SJSA1 (cell line): ENCODE measurements around the gene DBP. TPM values are rescaled to one million over a fixed set of nuclear protein-coding genes. Genes with fewer than 3 reads are reported as not detected.

Experiments used
- DNase-seq, 2 experiments: peaks; one replicate each; pipeline ENCODE4 v3.0.0-alpha.2; 2015 to 2020; ENCODE audit warnings: low spot score in 2 of 2, low read depth in 1 of 2
- H3K27ac ChIP-seq: fragments of 250-450 bp; sonication (Bioruptor Pico); 2 replicates; pipeline ENCODE4 v1.5.1; 2020; ENCODE audit warnings: mild to moderate bottlenecking, moderate library complexity
- H3K27me3 ChIP-seq: fragments of 250-450 bp; sonication (Bioruptor Pico); replicated peaks from 2 replicates; pipeline ENCODE4 v1.5.1; 2020; ENCODE audit warnings: mild to moderate bottlenecking, moderate library complexity
- H3K36me3 ChIP-seq: fragments of 250-450 bp; sonication (Bioruptor Pico); 2 replicates; pipeline ENCODE4 v1.5.1; 2020; ENCODE audit warnings: mild to moderate bottlenecking
- H3K4me1 ChIP-seq: fragments of 250-450 bp; sonication (Bioruptor Pico); replicated peaks from 2 replicates; pipeline ENCODE4 v1.6.1; 2021; ENCODE audit warnings: mild to moderate bottlenecking
- H3K4me3 ChIP-seq: fragments of 250-450 bp; sonication (Bioruptor Pico); 2 replicates; pipeline ENCODE4 v1.5.1; 2020; ENCODE audit warnings: mild to moderate bottlenecking
- H3K9me3 ChIP-seq: fragments of 250-450 bp; sonication (Bioruptor Pico); replicated peaks from 2 replicates; pipeline ENCODE4 v1.5.1; 2020; ENCODE audit warnings: mild to moderate bottlenecking
- total RNA-seq: library from RNA; depleted of rRNA; stranded (reverse); fragments of >200 nt; shearing (Covaris generic); gene quantifications from 2 replicates; pipeline ENCODE4 v1.2.3, GENCODE V29; 2014; rRNA removed

The DBP gene
- total RNA-seq, 1 experiment from 2014 or later, result 2.2 TPM

GRCh38 chr19:48595833-48596232, 41.3 kb downstream of the DBP start:
- H3K36me3 ChIP-seq, result no peaks in the 10 kb centered on the region
- H3K4me1 ChIP-seq, result no peaks in the 10 kb centered on the region
- H3K9me3 ChIP-seq, result no peaks in the 10 kb centered on the region
- no peak overlapping the region for H3K27ac ChIP-seq
- DNase-seq, result no peak
- H3K4me3 ChIP-seq, result no peak overlapping the region
- H3K27me3 ChIP-seq, result peaks cover 11% of the 10 kb centered on the region; the same call in 1 of the 2 replicates

GRCh38 chr19:48595171-48595570, 42.0 kb downstream of the DBP start:
- no peak overlapping the region for H3K27ac ChIP-seq
- H3K4me1 ChIP-seq, result no peaks in the 10 kb centered on the region
- peaks cover 9% of the 10 kb centered on the region; the same call in 1 of the 2 replicates for H3K27me3 ChIP-seq
- no peak for DNase-seq
- no peaks in the 10 kb centered on the region for H3K36me3 ChIP-seq
- no peaks in the 10 kb centered on the region for H3K9me3 ChIP-seq
- H3K4me3 ChIP-seq, result no peak overlapping the region

GRCh38 chr19:48591021-48591420, 46.2 kb downstream of the DBP start:
- no peaks in the 10 kb centered on the region for H3K9me3 ChIP-seq
- no peaks in the 10 kb centered on the region for H3K36me3 ChIP-seq
- DNase-seq, result no peak
- no peak overlapping the region for H3K4me3 ChIP-seq
- H3K27me3 ChIP-seq, result no peaks in the 10 kb centered on the region
- no peak overlapping the region for H3K27ac ChIP-seq
- H3K4me1 ChIP-seq, result peaks cover 8% of the 10 kb centered on the region

- peaks cover 8% of the 10 kb centered on the region for H3K4me1 ChIP-seq
- H3K4me3 ChIP-seq, result peak overlapping the region; percentile 36
- no peaks in the 10 kb centered on the region for H3K27me3 ChIP-seq
- DNase-seq, result peak; percentile 86 to 92
- H3K36me3 ChIP-seq, result no peaks in the 10 kb centered on the region
- H3K27ac ChIP-seq, result no peak overlapping the region
- H3K9me3 ChIP-seq, result no peaks in the 10 kb centered on the region
These were observed 48.3 kb downstream of the DBP start for GRCh38 chr19:48588670-48589401.

GRCh38 chr19:48587387-48587786, 49.8 kb downstream of the DBP start:
- no peak for DNase-seq
- no peaks in the 10 kb centered on the region for H3K36me3 ChIP-seq
- H3K27ac ChIP-seq, result no peak overlapping the region
- H3K4me1 ChIP-seq, result peaks cover 8% of the 10 kb centered on the region
- H3K27me3 ChIP-seq, result no peaks in the 10 kb centered on the region
- no peak overlapping the region for H3K4me3 ChIP-seq
- H3K9me3 ChIP-seq, result no peaks in the 10 kb centered on the region

GRCh38 chr19:48582168-48582567, 55.0 kb downstream of the DBP start:
- H3K4me1 ChIP-seq, result no peaks in the 10 kb centered on the region
- no peak overlapping the region for H3K4me3 ChIP-seq
- H3K36me3 ChIP-seq, result no peaks in the 10 kb centered on the region
- H3K27ac ChIP-seq, result no peak overlapping the region
- no peak for DNase-seq
- H3K9me3 ChIP-seq, result no peaks in the 10 kb centered on the region
- no peaks in the 10 kb centered on the region for H3K27me3 ChIP-seq

Other genes with a start within 250 kb of the DBP start
- 58.0 and 99.3 TPM in 2 replicates for gene KDELR1, start 245.8 kb downstream of the DBP start, total RNA-seq
- gene GRIN2D, start 243.7 kb downstream of the DBP start, total RNA-seq, result 0.05 TPM in 1 of 2 replicates, not detected in the other
- 50.5 and 73.1 TPM in 2 replicates for gene GRWD1, start 191.4 kb downstream of the DBP start, total RNA-seq
- gene KCNJ14, start 181.8 kb downstream of the DBP start, total RNA-seq, result 0.53 and 0.55 TPM in 2 replicates
- 49.0 and 54.6 TPM in 2 replicates for gene CYTH2, start 168.0 kb downstream of the DBP start, total RNA-seq
- gene LMTK3, start 125.5 kb downstream of the DBP start, total RNA-seq, result not detected in 2 replicates
- 0.37 and 1.1 TPM in 2 replicates for gene SULT2B1, start 85.2 kb downstream of the DBP start, total RNA-seq
- gene SPACA4, start 30.6 kb downstream of the DBP start, total RNA-seq, result not detected in 2 replicates
- 0.11 TPM in 1 of 2 replicates, not detected in the other for gene FAM83E, start 22.3 kb downstream of the DBP start, total RNA-seq
- gene RPL18, start 18.2 kb downstream of the DBP start, total RNA-seq, result 1,668 and 2,023 TPM in 2 replicates
- 7.1 and 8.8 TPM in 2 replicates for gene SPHK2, start 17.9 kb downstream of the DBP start, total RNA-seq
- not detected in 2 replicates for gene CA11, start 8.8 kb upstream of the DBP start, total RNA-seq
- not detected in 2 replicates for gene NTN5, start 35.6 kb upstream of the DBP start, total RNA-seq
- gene FUT2, start 58.6 kb upstream of the DBP start, total RNA-seq, result not detected in 2 replicates
- gene MAMSTR, start 82.3 kb upstream of the DBP start, total RNA-seq, result 0.16 TPM in 1 of 2 replicates, not detected in the other
- 0.21 and 0.53 TPM in 2 replicates for gene RASIP1, start 103.2 kb upstream of the DBP start, total RNA-seq
- gene IZUMO1, start 109.5 kb upstream of the DBP start, total RNA-seq, result not detected in 2 replicates
- gene FUT1, start 115.3 kb upstream of the DBP start, total RNA-seq, result not detected in 2 replicates
- not detected in 2 replicates for gene FGF21, start 118.1 kb upstream of the DBP start, total RNA-seq
- gene BCAT2, start 173.7 kb upstream of the DBP start, total RNA-seq, result 31.2 and 32.8 TPM in 2 replicates
- not detected in 2 replicates for gene HSD17B14, start 199.1 kb upstream of the DBP start, total RNA-seq
- gene PLEKHA4, start 231.2 kb upstream of the DBP start, total RNA-seq, result 3.5 and 11.8 TPM in 2 replicates
- 79.5 and 86.0 TPM in 2 replicates for gene PPP1R15A, start 235.0 kb upstream of the DBP start, total RNA-seq